Loucy (cell line): ENCODE measurements around the gene ATF5.

ENCODE experiments used
- CTCF ChIP-seq: fragments of 200-600 bp; sonication (generic); conservative IDR thresholded peaks from 2 replicates; pipeline ENCODE4 v1.5.1; 2014; ENCODE audit warnings: mild to moderate bottlenecking, antibody characterized with exemption, low read length
- EZH2phosphoT487 ChIP-seq: fragments of 200-600 bp; IDR thresholded peaks from 2 replicates; pipeline ENCODE4 v1.6.1; 2018; ENCODE audit warnings: antibody characterized with exemption, mild to moderate bottlenecking, moderate library complexity, borderline replicate concordance

DNA sequence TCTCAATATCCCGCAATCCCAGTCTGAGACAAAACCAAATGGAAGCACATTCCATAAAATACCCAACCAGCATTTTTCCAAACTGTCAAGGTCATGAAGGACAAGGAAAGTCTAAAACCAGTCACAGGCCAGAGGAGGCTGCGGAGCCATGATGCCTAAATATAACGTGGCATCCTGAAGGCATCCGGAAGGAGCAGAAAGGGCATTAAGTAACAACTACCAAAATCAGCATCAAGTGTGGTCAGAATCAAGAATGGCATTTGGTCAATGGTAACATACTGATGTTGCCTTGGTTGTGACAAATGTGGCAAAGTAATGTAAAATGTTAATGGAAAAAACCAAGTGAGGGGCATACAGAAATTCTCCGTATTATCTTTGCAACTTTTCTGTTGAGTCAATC is 3.5 kb upstream of the ATF5 start:
- TF ChIP-seq CTCF (no peak), EZH2phosphoT487 (no peak)
